Gastroesophageal sphincter (tissue), 4 donors: ENCODE data around the gene CUL5. TPM values are rescaled to one million over a fixed set of nuclear protein-coding genes. Genes with fewer than 3 reads are reported as not detected.

Experiments
- ATAC-seq: fragments of 150-250 bp; one replicate; pipeline ENCODE4 v1.9.1; 2016; ENCODE audit warnings: mild to moderate bottlenecking, moderate library complexity
- H3K27ac ChIP-seq, 4 donors: fragments of 200-600 bp; sonication (generic) in 3 of 4; 1 replicate in 3 of 4; 2 replicates in 1 of 4; pipeline ENCODE4 v1.5.1; 2016 to 2019
- H3K27me3 ChIP-seq: fragments of 200-600 bp; sonication (generic); one replicate; pipeline ENCODE4 v1.5.1; 2019
- H3K36me3 ChIP-seq, 2 donors: fragments of 200-600 bp; sonication (generic); one replicate each; pipeline ENCODE4 v1.5.1; 2019; ENCODE audit warnings: control low read depth in 1 of 2
- H3K4me1 ChIP-seq, 3 donors: fragments of 200-600 bp; sonication (generic); 1 replicate in 2 of 3; 2 replicates in 1 of 3; pipeline ENCODE4 v1.5.1; 2016 to 2019; ENCODE audit warnings: control low read depth in 2 of 3
- H3K4me3 ChIP-seq, 2 donors: fragments of 200-600 bp; sonication (generic); one replicate each; pipeline ENCODE4 v1.5.1; 2019; ENCODE audit warnings: mild to moderate bottlenecking in 1 of 2, moderate library complexity in 1 of 2
- H3K9me3 ChIP-seq, 3 donors: fragments of 200-600 bp; sonication (generic); one replicate each; pipeline ENCODE4 v1.5.1; 2017 to 2019; ENCODE audit warnings: control low read depth in 2 of 3
- CTCF ChIP-seq, 4 experiments: fragments of 200-600 bp in 2 of 4; fragments of 450-650 bp in 2 of 4; sonication (generic) in 1 of 4; IDR thresholded peaks; one replicate each; pipeline ENCODE4 v1.5.1; 2017 to 2019; ENCODE audit warnings: antibody characterized with exemption in 4 of 4, mild to moderate bottlenecking in 2 of 4, moderate library complexity in 2 of 4
- EP300 ChIP-seq: sonication (generic); formaldehyde crosslinking; IDR thresholded peaks from one replicate; pipeline ENCODE4 v1.6.1; 2017; ENCODE audit warnings: antibody characterized with exemption, mild to moderate bottlenecking
- POLR2A ChIP-seq, 2 donors: fragments of 450-650 bp; IDR thresholded peaks; one replicate each; pipeline ENCODE4 v1.6.1; 2017; ENCODE audit warnings: antibody characterized with exemption in 2 of 2, mild to moderate bottlenecking in 2 of 2, moderate library complexity in 1 of 2
- POLR2AphosphoS5 ChIP-seq: sonication (generic); formaldehyde crosslinking; IDR thresholded peaks from one replicate; pipeline ENCODE4 v1.6.1; 2017; ENCODE audit warnings: antibody characterized with exemption
- WGBS, 2 donors: methylation state at CpG; one replicate each; pipeline ENCODE4 v1.1.5; 2018; ENCODE audit warnings: low coverage in 1 of 2; 5-methylcytosine and 5-hydroxymethylcytosine counted together
- small RNA-seq, 4 donors: library from RNA; depleted of rRNA; stranded (forward); fragments of <200 nt; gene quantifications; one replicate each; pipeline ENCODE3, GENCODE V24; 2016
- total RNA-seq, 4 donors: library from RNA; depleted of rRNA; stranded (reverse); fragments of >200 nt; gene quantifications; one replicate each; pipeline ENCODE4 v1.1.0, GENCODE V29; 2016

The CUL5 gene
- total RNA-seq, 4 donors from 2014 or later, result 33.0 to 38.8 (median 33.8) TPM

- Histone ChIP-seq H3K27me3 (no peaks in the 10 kb centered on the region), H3K4me3 (no peak overlapping the region), H3K9me3 (no peaks in the 10 kb centered on the region), H3K4me1 (no peaks in the 10 kb centered on the region), H3K36me3 (peaks cover 8 to 100% of the 10 kb centered on the region in 2 donors), H3K27ac (no peak overlapping the region)
- TF ChIP-seq POLR2A (IDR thresholded peaks at IDR 0.05) (no peak), EP300 (no peak), POLR2AphosphoS5 (no peak), CTCF (IDR thresholded peaks at IDR 0.05) (no peak)
- 81 to 93% methylated on average over 2 to 3 of the region's 3 CpGs for WGBS, 2 donors
- ATAC-seq, result no peak
These were observed 135.9 kb downstream of the CUL5 start for GRCh38 chr11:108144615-108145014.

GRCh38 chr11:108147150-108147549, 138.5 kb downstream of the CUL5 start:
- TF ChIP-seq CTCF (IDR thresholded peaks at IDR 0.05) (no peak), POLR2A (IDR thresholded peaks at IDR 0.05) (no peak), POLR2AphosphoS5 (no peak), EP300 (no peak)
- no peak overlapping the region for H3K4me3 ChIP-seq
- H3K4me1 ChIP-seq, result no peaks in the 10 kb centered on the region
- H3K27ac ChIP-seq, result no peak overlapping the region
- H3K27me3 ChIP-seq, result no peaks in the 10 kb centered on the region
- WGBS, 2 donors, result 38 to 40% methylated on average over 1 of the region's 1 CpG
- no peaks in the 10 kb centered on the region for H3K9me3 ChIP-seq
- no peak for ATAC-seq
- H3K36me3 ChIP-seq, result peaks cover 18 to 99% of the 10 kb centered on the region in 2 donors

GRCh38 chr11:108148556-108148955, 139.9 kb downstream of the CUL5 start:
- no peak overlapping the region for H3K27ac ChIP-seq
- H3K4me1 ChIP-seq, result no peaks in the 10 kb centered on the region
- TF ChIP-seq EP300 (no peak), POLR2AphosphoS5 (no peak)
- no peak for ATAC-seq
- H3K27me3 ChIP-seq, result no peaks in the 10 kb centered on the region
- WGBS, 2 donors, result 41 to 75% methylated on average over 2 to 3 of the region's 3 CpGs
- no peak overlapping the region for H3K4me3 ChIP-seq
- no peaks in the 10 kb centered on the region for H3K9me3 ChIP-seq
- peaks cover 18 to 97% of the 10 kb centered on the region in 2 donors for H3K36me3 ChIP-seq

GRCh38 chr11:108154591-108154990, 145.9 kb downstream of the CUL5 start:
- no peak for ATAC-seq
- no peak for TF ChIP-seq POLR2A (IDR thresholded peaks at IDR 0.05)
- no peak overlapping the region for H3K4me3 ChIP-seq
- H3K9me3 ChIP-seq, result no peaks in the 10 kb centered on the region
- no peaks in the 10 kb centered on the region for H3K4me1 ChIP-seq
- H3K27me3 ChIP-seq, result no peaks in the 10 kb centered on the region
- no peak overlapping the region for H3K27ac ChIP-seq
- peaks cover 11 to 77% of the 10 kb centered on the region in 2 donors for H3K36me3 ChIP-seq
- WGBS, 2 donors, result 38 to 72% methylated on average over 2 of the region's 2 CpGs

Small RNA genes within 50 kb of the gene (small RNA-seq; reads per million reads assigned to genes)
- gene RF00019, result 0 reads per million in 4 donors

Other genes starting within 250 kb of the CUL5 start
- gene SLC35F2, start 150.1 kb upstream of the CUL5 start, total RNA-seq, result 1 to 10 TPM; 2.7 to 7.6 (median 4.1) TPM
- 1 to 10 TPM in 2 of 4 donors, under 1 TPM in 2; 0.31 to 1.3 (median 0.99) TPM for gene RAB39A, start 80.5 kb upstream of the CUL5 start, total RNA-seq
- gene ACAT1, start 112.7 kb downstream of the CUL5 start, total RNA-seq, result 100 to 1,000 TPM; 171 to 345 (median 231) TPM
- gene NPAT, start 213.7 kb downstream of the CUL5 start, total RNA-seq, result 10 to 100 TPM in 3 of 4 donors, 1 to 10 TPM in 1; 9.5 to 14.9 (median 12.4) TPM
- gene ATM, start 214.2 kb downstream of the CUL5 start, total RNA-seq, result 10 to 100 TPM; 36.3 to 88.6 (median 50.2) TPM